H1 (cell line): Measurements from ENCODE around the gene SNX19. TPM values are rescaled to one million over a fixed set of nuclear protein-coding genes. Genes with fewer than 3 reads are reported as not detected.

ENCODE experiments used
- CTCF ChIA-PET: fragments of 300-600 bp; sonication (Branson Sonifier 250); formaldehyde crosslinking; loops from one replicate; lab custom pipeline; 2021; ENCODE audit not compliant: partially characterized antibody; lab: Charles Lee
- POLR2A ChIA-PET: fragments of 300-600 bp; sonication (Branson Sonifier 250); formaldehyde crosslinking; loops from one replicate; lab custom pipeline; 2021; ENCODE audit warnings: inconsistent platforms; ENCODE audit not compliant: partially characterized antibody; lab: Charles Lee
- DNase-seq, 2 experiments: peaks; one replicate each; pipeline versions ENCODE4 v3.0.0 to v3.0.0-alpha.2; 2010 to 2022; ENCODE audit warnings: low spot score in 2 of 2, low read depth in 1 of 2, mixed read lengths in 1 of 2
- FAIRE-seq: peaks from 2 replicates; lab custom pipeline; 2011; peaks lifted over from hg19 to GRCh38; lab: Jason Lieb, UNC
- H2AFZ ChIP-seq: 2 replicates; pipeline ENCODE4 v1.8.1; 2012; ENCODE audit warnings: low read length, inconsistent platforms
- H2AK5ac ChIP-seq: 2 replicates; pipeline ENCODE4 v1.6.1; 2013; ENCODE audit warnings: low read depth, low read length
- H2BK120ac ChIP-seq: replicated peaks from 2 replicates; pipeline ENCODE3; 2013; ENCODE audit warnings: low read depth, low read length, inconsistent platforms
- H2BK12ac ChIP-seq: 2 replicates; pipeline ENCODE4 v1.6.1; 2013; ENCODE audit warnings: low read depth, low read length
- H2BK15ac ChIP-seq: 2 replicates; pipeline ENCODE4 v1.6.1; 2013; ENCODE audit warnings: low read length
- H2BK20ac ChIP-seq: 2 replicates; pipeline ENCODE4 v1.6.1; 2013; ENCODE audit warnings: low read length
- H2BK5ac ChIP-seq: 2 replicates; pipeline ENCODE4 v1.6.1; 2013; ENCODE audit warnings: low read depth, low read length
- H3K14ac ChIP-seq: 2 replicates; pipeline ENCODE4 v1.6.1; 2013; ENCODE audit warnings: inconsistent platforms; ENCODE audit not compliant: insufficient read length
- H3K18ac ChIP-seq: 2 replicates; pipeline ENCODE4 v1.6.1; 2013; ENCODE audit warnings: low read length; ENCODE audit errors: extremely low read depth
- H3K23ac ChIP-seq: 2 replicates; pipeline ENCODE4 v1.6.1; 2013; ENCODE audit warnings: inconsistent platforms; ENCODE audit not compliant: insufficient read length
- H3K23me2 ChIP-seq: 2 replicates; pipeline ENCODE4 v1.6.1; 2013; ENCODE audit warnings: low read depth, low read length
- H3K27ac ChIP-seq: 2 replicates; pipeline ENCODE4 v1.6.1; 2011; ENCODE audit warnings: low read depth, low read length, inconsistent platforms
- H3K27me3 ChIP-seq, 4 experiments: replicated peaks in 1 of 4; 1 replicate in 1 of 4; 2 replicates in 3 of 4; pipeline versions ENCODE4 v1.6.1 to v1.8.1; 2011 to 2013; ENCODE audit warnings: low read length in 3 of 4, mild to moderate bottlenecking in 3 of 4, inconsistent platforms in 2 of 4, mixed read lengths in 2 of 4, moderate library complexity in 1 of 4; ENCODE audit not compliant: control insufficient read depth in 3 of 4, insufficient read depth in 3 of 4; ENCODE audit errors: extremely low read depth in 1 of 4
- H3K36me3 ChIP-seq, 4 experiments: 2 replicates each; pipeline versions ENCODE4 v1.6.1 to v1.8.1; 2011 to 2013; ENCODE audit warnings: mild to moderate bottlenecking in 4 of 4, low read length in 3 of 4, moderate library complexity in 2 of 4, control low read depth in 1 of 4, inconsistent platforms in 1 of 4; ENCODE audit not compliant: insufficient read depth in 4 of 4, control insufficient read depth in 2 of 4
- H3K4ac ChIP-seq: replicated peaks from 2 replicates; pipeline ENCODE3; 2013; ENCODE audit warnings: low read length, low read depth, mixed read lengths, inconsistent platforms; ENCODE audit not compliant: insufficient read length
- H3K4me1 ChIP-seq, 4 experiments: replicated peaks in 1 of 4; 1 replicate in 1 of 4; 2 replicates in 3 of 4; pipeline versions ENCODE4 v1.6.1 to v1.8.1; 2011 to 2013; ENCODE audit warnings: low read length in 3 of 4, inconsistent platforms in 2 of 4, mixed read lengths in 1 of 4; ENCODE audit not compliant: insufficient read depth in 4 of 4, control insufficient read depth in 3 of 4
- H3K4me2 ChIP-seq, 2 experiments: 2 replicates each; pipeline versions ENCODE4 v1.6.1 to v1.8.1; 2011 to 2013; ENCODE audit warnings: low read depth in 2 of 2, low read length in 2 of 2, control low read depth in 1 of 2, inconsistent platforms in 1 of 2, mild to moderate bottlenecking in 1 of 2; ENCODE audit not compliant: insufficient read depth in 1 of 2
- H3K4me3 ChIP-seq, 4 experiments: fragments of 200-600, 300-600 bp in 1 of 4; sonication (generic), shearing (Covaris generic), sonication (Bioruptor Twin) in 1 of 4; 2 replicates each; pipeline versions ENCODE4 v1.5.1 to v1.8.1; 2011 to 2016; ENCODE audit warnings: low read length in 4 of 4, low read depth in 3 of 4, control low read depth in 2 of 4, inconsistent platforms in 2 of 4, mild to moderate bottlenecking in 2 of 4, mixed read lengths in 1 of 4, moderate library complexity in 1 of 4; ENCODE audit not compliant: insufficient read depth in 2 of 4; ENCODE audit errors: extremely low read depth in 1 of 4
- H3K56ac ChIP-seq: replicated peaks from 2 replicates; pipeline ENCODE3; 2013; ENCODE audit warnings: low read depth, mild to moderate bottlenecking, mixed read lengths, low read length, inconsistent platforms; ENCODE audit not compliant: insufficient read length
- H3K79me1 ChIP-seq: 2 replicates; pipeline ENCODE4 v1.6.1; 2013; ENCODE audit warnings: low read depth, low read length, control low read depth
- H3K79me2 ChIP-seq, 2 experiments: 2 replicates each; pipeline versions ENCODE4 v1.6.1 to v1.8.1; 2012 to 2013; ENCODE audit warnings: low read length in 2 of 2, mild to moderate bottlenecking in 2 of 2, inconsistent platforms in 1 of 2; ENCODE audit not compliant: insufficient read depth in 2 of 2, control insufficient read depth in 1 of 2
- H3K9ac ChIP-seq, 4 experiments: replicated peaks in 1 of 4; 1 replicate in 1 of 4; 2 replicates in 3 of 4; pipeline versions ENCODE4 v1.6.1 to v1.8.1; 2011 to 2013; ENCODE audit warnings: low read depth in 3 of 4, low read length in 3 of 4, control low read depth in 2 of 4, mild to moderate bottlenecking in 2 of 4, moderate library complexity in 2 of 4, inconsistent platforms in 1 of 4; ENCODE audit errors: extremely low read depth in 1 of 4
- H3K9me3 ChIP-seq, 2 experiments: 2 replicates each; pipeline versions ENCODE4 v1.6.1 to v1.8.1; 2012 to 2013; ENCODE audit warnings: mild to moderate bottlenecking in 2 of 2, moderate library complexity in 2 of 2, control low read depth in 1 of 2, inconsistent platforms in 1 of 2, low read depth in 1 of 2, low read length in 1 of 2, mixed read lengths in 1 of 2; ENCODE audit not compliant: insufficient read depth in 2 of 2
- H4K20me1 ChIP-seq, 2 experiments: replicated peaks in 1 of 2; 2 replicates each; pipeline versions ENCODE3 to v1.8.1; 2011 to 2013; ENCODE audit warnings: inconsistent platforms in 2 of 2, low read length in 2 of 2, mild to moderate bottlenecking in 1 of 2; ENCODE audit not compliant: insufficient read depth in 2 of 2, control insufficient read depth in 1 of 2
- H4K5ac ChIP-seq: 2 replicates; pipeline ENCODE4 v1.6.1; 2013; ENCODE audit warnings: low read length, low read depth, mixed read lengths, inconsistent platforms; ENCODE audit not compliant: insufficient read length
- H4K8ac ChIP-seq: 2 replicates; pipeline ENCODE4 v1.8.0; 2013; ENCODE audit warnings: mild to moderate bottlenecking, moderate library complexity, low read length, inconsistent platforms; ENCODE audit not compliant: insufficient read depth; ENCODE audit errors: extremely low read depth
- H4K91ac ChIP-seq: replicated peaks from 2 replicates; pipeline ENCODE3; 2013; ENCODE audit warnings: low read length, mixed read lengths, inconsistent platforms; ENCODE audit not compliant: insufficient read length
- SAP30 ChIP-seq: fragments of 300-600 bp; sonication (generic); IDR thresholded peaks from 2 replicates; pipeline ENCODE4 v1.7.1; 2012; ENCODE audit warnings: low read length, moderate library complexity, mild to moderate bottlenecking, inconsistent platforms; ENCODE audit not compliant: insufficient read depth, insufficient replicate concordance
- WGBS, 2 experiments: shearing (Covaris generic) in 1 of 2; methylation state at CpG; one replicate each; pipeline versions ENCODE4 v1.1.6 to v1.1.7; 2013 to 2015; ENCODE audit warnings: low lambda C conversion rate in 2 of 2, mixed read lengths in 2 of 2, inconsistent platforms in 1 of 2, low coverage in 1 of 2, missing lambda C conversion rate in 1 of 2; ENCODE audit not compliant: insufficient replicate concordance in 2 of 2, insufficient coverage in 1 of 2, insufficient read length in 1 of 2; ENCODE audit errors: extremely low coverage in 1 of 2, missing lambda C conversion rate in 1 of 2; 5-methylcytosine and 5-hydroxymethylcytosine counted together
- polyA plus RNA-seq, 7 experiments: library from polyadenylated mRNA; depleted of rRNA in 3 of 7; stranded (reverse) in 5 of 7; unstranded in 2 of 7; fragments of >200 nt in 5 of 7; fragments of 200-250 nt in 2 of 7; gene quantifications; 1 replicate in 5 of 7; 2 replicates in 1 of 7; 4 replicates in 1 of 7; pipeline versions ENCODE4 v1.2.1 to v1.2.3, GENCODE V29; 2011 to 2013; ENCODE audit warnings: missing spikeins in 2 of 7, mixed read lengths in 2 of 7
- total RNA-seq: library from RNA; stranded (reverse); fragmentation: NEBNext Ultra II Directional; extraction: Animal tissue kit (Norgen Biotek cat#: 25700); gene quantifications from 2 replicates; pipeline ENCODE4 v1.2.1, GENCODE V29; 2021

SNX19 gene
- total and polyA plus RNA-seq, 2 of the 8 experiments (the other 6 are each of a cell fraction or from before 2014, with no cell fraction given): 15.0 to 25.2 TPM

DNA sequence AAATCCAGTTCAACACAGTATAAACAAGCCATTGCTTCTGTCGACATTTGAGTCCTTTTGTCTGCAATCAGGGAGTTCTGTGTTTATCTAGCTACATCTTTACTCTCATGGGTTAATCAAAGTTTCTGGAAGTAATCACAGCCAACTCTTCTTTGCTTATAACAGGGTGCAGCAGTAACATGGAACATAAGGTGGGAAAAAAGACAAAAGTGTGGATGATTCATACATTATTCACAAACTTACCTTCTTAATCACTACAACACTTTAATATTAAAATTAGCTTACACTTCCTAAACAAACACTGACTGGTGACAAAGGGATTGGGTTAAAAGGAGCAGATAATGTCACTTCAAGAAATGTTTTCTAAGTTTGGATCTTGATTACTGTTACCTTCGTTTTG lies 44.7 kb downstream of the SNX19 start:
- Histone ChIP-seq H3K56ac (no peak overlapping the region), H4K5ac (no peak overlapping the region), H2BK120ac (no peak overlapping the region), H3K4me3 (no peak overlapping the region), H2BK12ac (no peak overlapping the region), H4K91ac (no peak overlapping the region), H3K23ac (no peak overlapping the region), H4K8ac (no peak overlapping the region), H2BK20ac (no peak overlapping the region), H3K14ac (no peak overlapping the region), H3K18ac (no peak overlapping the region), H3K4me1 (no peaks in the 10 kb centered on the region), H3K79me2 (no peaks in the 10 kb centered on the region), H4K20me1 (no peaks in the 10 kb centered on the region), H3K4me2 (no peak overlapping the region), H2AK5ac (no peak overlapping the region), H3K4ac (no peak overlapping the region), H3K23me2 (no peaks in the 10 kb centered on the region), H2AFZ (no peak overlapping the region), H3K9ac (no peak overlapping the region), H3K27ac (no peak overlapping the region), H3K36me3 (peaks cover 0 to 10% (median 1%) of the 10 kb centered on the region in 4 experiments; a peak in 4 of 8 replicates), H2BK15ac (no peak overlapping the region), H3K9me3 (no peaks in the 10 kb centered on the region), H2BK5ac (no peak overlapping the region), H3K79me1 (no peaks in the 10 kb centered on the region), H3K27me3 (no peaks in the 10 kb centered on the region)
- FAIRE-seq (no peak), DNase-seq (no peak)
- POLR2A ChIA-PET: no interaction called here
- 80% methylated on average over 2 of the region's 2 CpGs; no CpG with 5 or more reads in 1 of the 2 experiments for WGBS, 2 experiments
- no peak for TF ChIP-seq SAP30
- CTCF ChIA-PET: interaction anchor here (0.9 to 17.8 kb wide), 6 partner anchors 11 to 433 kb away, joined by 3 to 521 read pairs (median 13); partner anchors contain the start of genes ADAMTS15 and ADAMTS8
